ENCODE data around the gene S1PR4. TPM values are rescaled to one million over a fixed set of nuclear protein-coding genes. Genes with fewer than 3 reads are reported as not detected.

S1PR4 gene
- polyA plus RNA-seq, 1 of the 3 experiments (the other 2 are of a cell fraction), result not detected

DNA sequence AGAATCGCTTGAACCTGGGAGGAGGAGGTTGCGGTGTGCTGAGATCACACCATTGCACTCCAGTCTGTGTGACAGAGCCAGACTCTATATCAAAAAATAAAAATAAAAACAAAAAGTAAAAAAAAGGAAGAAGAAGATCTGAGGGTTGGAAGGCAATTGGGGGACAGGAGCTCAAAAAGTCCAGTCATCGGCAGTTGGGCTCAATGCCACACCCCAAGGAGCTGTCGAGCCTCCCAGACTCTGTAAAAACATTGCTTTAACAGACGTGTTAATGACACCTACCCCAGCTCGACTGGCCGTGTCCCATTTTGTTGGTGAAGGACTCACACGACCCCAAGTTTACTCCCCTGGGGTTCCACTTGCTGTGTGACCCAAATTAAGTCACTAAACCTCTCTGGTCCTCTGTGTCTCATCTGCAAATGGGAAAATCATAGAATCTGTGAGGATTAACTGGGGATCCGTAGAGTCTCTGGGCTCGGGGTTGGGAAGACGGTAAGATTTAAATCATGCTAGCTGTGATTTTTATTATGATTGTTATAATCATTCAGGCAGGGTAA lies 35.7 kb upstream of the S1PR4 start:
- TF ChIP-seq CHD2 (IDR thresholded peaks at IDR 0.05; ENCODE audit: low read length, partially characterized antibody) (no peak), JUND (IDR thresholded peaks at IDR 0.05) (no peak), TAF1 (IDR thresholded peaks at IDR 0.05; ENCODE audit: borderline replicate concordance, low read depth, low read length) (no peak), RFX5 (IDR thresholded peaks at IDR 0.05; ENCODE audit: low read length) (no peak)
- Histone ChIP-seq H3K4me3 (ENCODE audit: low read depth in 2 of 2, low read length in 1 of 2) (no peak overlapping the region), H3K27me3 (ENCODE audit: insufficient read depth) (no peaks in the 10 kb centered on the region), H3K4me2 (peak overlapping the region; percentile 55; the same call in 1 of the 2 replicates), H3K36me3 (replicated peaks in 1 of 2; ENCODE audit: control insufficient read depth in 1 of 2, insufficient read depth in 2 of 2, low read length in 1 of 2) (no peaks in the 10 kb centered on the region), H3F3A (replicated peaks; ENCODE audit: insufficient read depth) (peaks cover 34% of the 10 kb centered on the region), H3K9ac (peak overlapping the region; percentile 75), H3K4me1 (ENCODE audit: control insufficient read depth in 1 of 2, insufficient read depth in 2 of 2, low read depth in 1 of 2, low read length in 1 of 2) (peaks cover 0 to 16% of the 10 kb centered on the region in 2 experiments; a peak in 1 of 4 replicates), H2AFZ (ENCODE audit: low read depth) (peak overlapping the region; percentile 76), H3K9me3 (no peaks in the 10 kb centered on the region), H3K27ac (ENCODE audit: low read depth in 2 of 2, low read length in 1 of 2) (peak overlapping the region in 1 of 2 experiments; percentile 100; a peak in 2 of 4 replicates), H3K9me2 (no peaks in the 10 kb centered on the region), H4K20me1 (ENCODE audit: insufficient read depth) (no peaks in the 10 kb centered on the region), H3K79me2 (ENCODE audit: insufficient read depth) (no peaks in the 10 kb centered on the region)
- ChIA-PET CTCF (interaction anchor here (0.8 to 6.0 kb wide), 8 partner anchors 13 to 180 kb away, joined by 3 to 31 read pairs (median 4); no protein-coding TSS in a partner anchor), POLR2A (interaction anchor here (1.5 kb wide), 1 partner anchor 193 kb away, joined by 6 read pairs; no protein-coding TSS in a partner anchor)
- no peak for DNase-seq
- WGBS (ENCODE audit: low lambda C conversion rate), result 73% methylated on average over 11 of the region's 11 CpGs

DNA sequence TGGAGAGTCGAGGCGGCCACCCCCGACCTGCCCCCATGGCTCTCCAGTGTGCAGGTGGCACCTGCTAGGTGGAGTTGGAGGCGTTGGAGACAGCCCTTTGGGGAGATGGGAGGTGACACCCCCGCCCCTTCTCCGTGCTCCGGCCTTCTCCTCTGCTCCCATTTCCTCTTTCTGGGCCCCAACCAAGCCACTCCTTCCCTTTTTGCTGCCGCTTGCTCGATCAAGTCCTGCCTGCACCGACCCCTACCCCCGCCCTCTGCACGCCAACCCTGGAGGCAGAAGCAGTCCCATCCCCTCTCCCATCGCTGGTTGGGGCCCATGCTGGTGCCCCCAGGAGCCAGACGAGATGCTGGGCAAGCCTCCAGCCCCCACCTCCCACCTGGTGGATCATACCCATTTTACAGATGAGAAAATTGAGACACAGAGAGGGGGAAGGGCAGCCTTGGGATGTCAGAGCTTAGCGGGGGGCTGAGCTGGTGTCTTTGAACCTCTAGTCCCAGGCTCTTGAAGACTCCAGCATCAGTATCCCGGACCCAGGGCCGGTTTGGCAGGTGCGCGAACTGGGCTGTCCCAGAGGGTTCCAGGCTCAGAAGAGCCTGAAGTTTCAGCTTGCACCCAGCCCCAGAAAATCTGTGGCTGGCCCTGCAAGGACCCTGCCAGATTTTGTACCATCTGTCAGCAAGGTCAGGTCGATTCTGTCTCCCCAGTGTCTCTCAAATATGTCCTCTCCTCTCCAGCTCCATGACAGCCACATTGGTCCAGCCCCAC lies 32.5 kb upstream of the S1PR4 start:
- H3K27ac ChIP-seq (ENCODE audit: low read depth in 2 of 2, low read length in 1 of 2), result no peak overlapping the region
- no peaks in the 10 kb centered on the region for H3K9me2 ChIP-seq
- no peaks in the 10 kb centered on the region for H3K9me3 ChIP-seq
- H3K4me1 ChIP-seq (ENCODE audit: control insufficient read depth in 1 of 2, insufficient read depth in 2 of 2, low read depth in 1 of 2, low read length in 1 of 2), result peaks cover 0 to 16% of the 10 kb centered on the region in 2 experiments; a peak in 1 of 4 replicates
- H3K36me3 ChIP-seq (replicated peaks in 1 of 2; ENCODE audit: control insufficient read depth in 1 of 2, insufficient read depth in 2 of 2, low read length in 1 of 2), result no peaks in the 10 kb centered on the region
- H4K20me1 ChIP-seq (ENCODE audit: insufficient read depth), result no peaks in the 10 kb centered on the region
- POLR2A ChIA-PET, result no interaction called here
- CTCF ChIA-PET, result interaction anchor here (0.7 to 6.0 kb wide), 7 partner anchors 14 to 183 kb away, joined by 3 to 31 read pairs (median 4); no protein-coding TSS in a partner anchor
- no peak overlapping the region for H3K9ac ChIP-seq
- H3K79me2 ChIP-seq (ENCODE audit: insufficient read depth), result no peaks in the 10 kb centered on the region
- DNase-seq, result no peak
- H3K4me2 ChIP-seq, result no peak overlapping the region
- no peak overlapping the region for H2AFZ ChIP-seq (ENCODE audit: low read depth)
- 84% methylated on average over 16 of the region's 20 CpGs for WGBS (ENCODE audit: low lambda C conversion rate)
- peak overlapping the region in 1 of 2 experiments; percentile 23; a peak in 1 of 4 replicates for H3K4me3 ChIP-seq (ENCODE audit: low read depth in 2 of 2, low read length in 1 of 2)
- H3F3A ChIP-seq (replicated peaks; ENCODE audit: insufficient read depth), result peaks cover 24% of the 10 kb centered on the region
- H3K27me3 ChIP-seq (ENCODE audit: insufficient read depth), result no peaks in the 10 kb centered on the region
- no peak for TF ChIP-seq SMC3 (IDR thresholded peaks at IDR 0.05; ENCODE audit: low read depth, low read length)
- TF ChIP-seq, protein P1, sequence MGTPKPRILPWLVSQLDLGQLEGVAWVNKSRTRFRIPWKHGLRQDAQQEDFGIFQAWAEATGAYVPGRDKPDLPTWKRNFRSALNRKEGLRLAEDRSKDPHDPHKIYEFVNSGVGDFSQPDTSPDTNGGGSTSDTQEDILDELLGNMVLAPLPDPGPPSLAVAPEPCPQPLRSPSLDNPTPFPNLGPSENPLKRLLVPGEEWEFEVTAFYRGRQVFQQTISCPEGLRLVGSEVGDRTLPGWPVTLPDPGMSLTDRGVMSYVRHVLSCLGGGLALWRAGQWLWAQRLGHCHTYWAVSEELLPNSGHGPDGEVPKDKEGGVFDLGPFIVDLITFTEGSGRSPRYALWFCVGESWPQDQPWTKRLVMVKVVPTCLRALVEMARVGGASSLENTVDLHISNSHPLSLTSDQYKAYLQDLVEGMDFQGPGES (IDR thresholded peaks at IDR 0.05; ENCODE audit: low read depth, low read length), result no peak
- TF ChIP-seq, protein P2, sequence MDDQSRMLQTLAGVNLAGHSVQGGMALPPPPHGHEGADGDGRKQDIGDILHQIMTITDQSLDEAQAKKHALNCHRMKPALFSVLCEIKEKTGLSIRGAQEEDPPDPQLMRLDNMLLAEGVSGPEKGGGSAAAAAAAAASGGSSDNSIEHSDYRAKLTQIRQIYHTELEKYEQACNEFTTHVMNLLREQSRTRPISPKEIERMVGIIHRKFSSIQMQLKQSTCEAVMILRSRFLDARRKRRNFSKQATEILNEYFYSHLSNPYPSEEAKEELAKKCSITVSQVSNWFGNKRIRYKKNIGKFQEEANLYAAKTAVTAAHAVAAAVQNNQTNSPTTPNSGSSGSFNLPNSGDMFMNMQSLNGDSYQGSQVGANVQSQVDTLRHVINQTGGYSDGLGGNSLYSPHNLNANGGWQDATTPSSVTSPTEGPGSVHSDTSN (IDR thresholded peaks at IDR 0.05), result no peak
- TF ChIP-seq CHD2 (IDR thresholded peaks at IDR 0.05; ENCODE audit: low read length, partially characterized antibody), result no peak
- no peak for TF ChIP-seq FOXJ3 (CRISPR knock-in tag; IDR thresholded peaks at IDR 0.05)
- TF ChIP-seq JUND (IDR thresholded peaks at IDR 0.05), result no peak
- TF ChIP-seq TAF1 (IDR thresholded peaks at IDR 0.05; ENCODE audit: borderline replicate concordance, low read depth, low read length), result no peak
- TF ChIP-seq FOSL2 (IDR thresholded peaks at IDR 0.05; ENCODE audit: borderline replicate concordance, low read depth), result no peak
- no peak for TF ChIP-seq NRF1 (IDR thresholded peaks at IDR 0.05; ENCODE audit: low read depth, low read length)
- TF ChIP-seq, protein P3, sequence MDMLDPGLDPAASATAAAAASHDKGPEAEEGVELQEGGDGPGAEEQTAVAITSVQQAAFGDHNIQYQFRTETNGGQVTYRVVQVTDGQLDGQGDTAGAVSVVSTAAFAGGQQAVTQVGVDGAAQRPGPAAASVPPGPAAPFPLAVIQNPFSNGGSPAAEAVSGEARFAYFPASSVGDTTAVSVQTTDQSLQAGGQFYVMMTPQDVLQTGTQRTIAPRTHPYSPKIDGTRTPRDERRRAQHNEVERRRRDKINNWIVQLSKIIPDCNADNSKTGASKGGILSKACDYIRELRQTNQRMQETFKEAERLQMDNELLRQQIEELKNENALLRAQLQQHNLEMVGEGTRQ (IDR thresholded peaks at IDR 0.05; ENCODE audit: borderline replicate concordance, low read depth, low read length), result no peak
- TF ChIP-seq, protein P4, sequence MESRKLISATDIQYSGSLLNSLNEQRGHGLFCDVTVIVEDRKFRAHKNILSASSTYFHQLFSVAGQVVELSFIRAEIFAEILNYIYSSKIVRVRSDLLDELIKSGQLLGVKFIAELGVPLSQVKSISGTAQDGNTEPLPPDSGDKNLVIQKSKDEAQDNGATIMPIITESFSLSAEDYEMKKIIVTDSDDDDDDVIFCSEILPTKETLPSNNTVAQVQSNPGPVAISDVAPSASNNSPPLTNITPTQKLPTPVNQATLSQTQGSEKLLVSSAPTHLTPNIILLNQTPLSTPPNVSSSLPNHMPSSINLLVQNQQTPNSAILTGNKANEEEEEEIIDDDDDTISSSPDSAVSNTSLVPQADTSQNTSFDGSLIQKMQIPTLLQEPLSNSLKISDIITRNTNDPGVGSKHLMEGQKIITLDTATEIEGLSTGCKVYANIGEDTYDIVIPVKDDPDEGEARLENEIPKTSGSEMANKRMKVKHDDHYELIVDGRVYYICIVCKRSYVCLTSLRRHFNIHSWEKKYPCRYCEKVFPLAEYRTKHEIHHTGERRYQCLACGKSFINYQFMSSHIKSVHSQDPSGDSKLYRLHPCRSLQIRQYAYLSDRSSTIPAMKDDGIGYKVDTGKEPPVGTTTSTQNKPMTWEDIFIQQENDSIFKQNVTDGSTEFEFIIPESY (IDR thresholded peaks at IDR 0.05; ENCODE audit: borderline replicate concordance, low read depth), result no peak
- TF ChIP-seq, protein P5, sequence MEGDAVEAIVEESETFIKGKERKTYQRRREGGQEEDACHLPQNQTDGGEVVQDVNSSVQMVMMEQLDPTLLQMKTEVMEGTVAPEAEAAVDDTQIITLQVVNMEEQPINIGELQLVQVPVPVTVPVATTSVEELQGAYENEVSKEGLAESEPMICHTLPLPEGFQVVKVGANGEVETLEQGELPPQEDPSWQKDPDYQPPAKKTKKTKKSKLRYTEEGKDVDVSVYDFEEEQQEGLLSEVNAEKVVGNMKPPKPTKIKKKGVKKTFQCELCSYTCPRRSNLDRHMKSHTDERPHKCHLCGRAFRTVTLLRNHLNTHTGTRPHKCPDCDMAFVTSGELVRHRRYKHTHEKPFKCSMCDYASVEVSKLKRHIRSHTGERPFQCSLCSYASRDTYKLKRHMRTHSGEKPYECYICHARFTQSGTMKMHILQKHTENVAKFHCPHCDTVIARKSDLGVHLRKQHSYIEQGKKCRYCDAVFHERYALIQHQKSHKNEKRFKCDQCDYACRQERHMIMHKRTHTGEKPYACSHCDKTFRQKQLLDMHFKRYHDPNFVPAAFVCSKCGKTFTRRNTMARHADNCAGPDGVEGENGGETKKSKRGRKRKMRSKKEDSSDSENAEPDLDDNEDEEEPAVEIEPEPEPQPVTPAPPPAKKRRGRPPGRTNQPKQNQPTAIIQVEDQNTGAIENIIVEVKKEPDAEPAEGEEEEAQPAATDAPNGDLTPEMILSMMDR (IDR thresholded peaks at IDR 0.05), result no peak
- no peak for TF ChIP-seq MXI1 (IDR thresholded peaks at IDR 0.05; ENCODE audit: low read depth, low read length)
- no peak for TF ChIP-seq FOXM1 (IDR thresholded peaks at IDR 0.05; ENCODE audit: low read depth)
- TF ChIP-seq, protein P6, sequence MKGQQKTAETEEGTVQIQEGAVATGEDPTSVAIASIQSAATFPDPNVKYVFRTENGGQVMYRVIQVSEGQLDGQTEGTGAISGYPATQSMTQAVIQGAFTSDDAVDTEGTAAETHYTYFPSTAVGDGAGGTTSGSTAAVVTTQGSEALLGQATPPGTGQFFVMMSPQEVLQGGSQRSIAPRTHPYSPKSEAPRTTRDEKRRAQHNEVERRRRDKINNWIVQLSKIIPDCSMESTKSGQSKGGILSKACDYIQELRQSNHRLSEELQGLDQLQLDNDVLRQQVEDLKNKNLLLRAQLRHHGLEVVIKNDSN (IDR thresholded peaks at IDR 0.05; ENCODE audit: borderline replicate concordance, low read depth), result no peak
